ENCODE results near the gene RSPH6A.
A peak's percentile ranks its signal among the peaks of the same experiment; 100 is the strongest.

Gene RSPH6A

GRCh38 chr19:45779231-45780145 lies 35.6 kb downstream of the RSPH6A start:
- H3K27ac ChIP-seq (ENCODE audit: low read depth, low read length): no peak overlapping the region
- H2AFZ ChIP-seq (ENCODE audit: low read length, unreplicated experiment): no peak overlapping the region
- H3K4me1 ChIP-seq (ENCODE audit: control insufficient read depth, insufficient read depth, low read length, unreplicated experiment): peaks cover 30% of the 10 kb centered on the region
- H3K79me2 ChIP-seq (ENCODE audit: control insufficient read depth, insufficient read depth, low read length, unreplicated experiment): no peaks in the 10 kb centered on the region
- H3K36me3 ChIP-seq (ENCODE audit: insufficient read depth, low read length): 0 out of 2 replicates have a peak, but pooled peaks cover 11% of the 10 kb centered on the region
- no peak overlapping the region for H3K4me3 ChIP-seq (ENCODE audit: low read depth, low read length)
- no peaks in the 10 kb centered on the region for H3K27me3 ChIP-seq (ENCODE audit: insufficient read depth, low read length)

DNA sequence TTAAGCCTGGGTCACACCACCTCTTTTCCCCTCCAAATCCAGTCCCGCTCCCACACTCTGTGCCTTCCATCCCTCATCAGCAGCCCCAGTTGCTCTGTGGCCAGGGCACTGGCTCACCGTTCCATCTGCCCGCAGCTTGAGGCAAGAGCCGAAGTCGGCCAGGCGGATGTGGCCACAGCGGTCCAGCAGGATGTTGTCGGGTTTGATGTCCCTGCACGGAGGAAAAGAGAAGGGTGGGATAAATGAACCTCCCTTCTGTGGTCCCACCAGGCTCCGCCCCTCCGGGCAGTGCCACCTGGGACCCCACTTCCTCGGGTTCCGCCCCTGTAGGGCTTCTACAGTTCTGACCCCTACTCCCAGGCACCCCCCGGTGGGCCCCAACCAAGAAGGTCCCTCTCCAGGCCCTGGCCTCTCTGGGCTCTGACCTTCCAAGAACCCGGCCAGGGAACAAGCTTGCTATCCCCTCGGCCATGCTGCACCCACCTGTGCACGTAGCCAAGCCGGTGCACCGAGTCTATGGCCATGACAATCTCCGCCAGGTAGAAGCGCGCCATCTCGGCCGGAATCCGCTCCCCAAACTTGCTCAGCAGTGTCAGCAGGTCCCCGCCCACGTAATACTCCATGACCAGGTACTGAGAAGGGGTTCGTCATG lies 37.0 kb downstream of the RSPH6A start:
- H3K4me3 ChIP-seq (ENCODE audit: low read depth, low read length): no peak overlapping the region
- peaks cover 19% of the 10 kb centered on the region for H3K4me1 ChIP-seq (ENCODE audit: control insufficient read depth, insufficient read depth, low read length, unreplicated experiment)
- H3K27ac ChIP-seq (ENCODE audit: low read depth, low read length): no peak overlapping the region
- H3K79me2 ChIP-seq (ENCODE audit: control insufficient read depth, insufficient read depth, low read length, unreplicated experiment): no peaks in the 10 kb centered on the region
- H3K27me3 ChIP-seq (ENCODE audit: insufficient read depth, low read length): no peaks in the 10 kb centered on the region
- H3K36me3 ChIP-seq (ENCODE audit: insufficient read depth, low read length): 0 out of 2 replicates have a peak, but pooled peaks cover 11% of the 10 kb centered on the region
- no peak overlapping the region for H2AFZ ChIP-seq (ENCODE audit: low read length, unreplicated experiment)

- peaks cover 15% of the 10 kb centered on the region for H3K4me1 ChIP-seq (ENCODE audit: control insufficient read depth, insufficient read depth, low read length, unreplicated experiment)
- no peak overlapping the region for H3K4me3 ChIP-seq (ENCODE audit: low read depth, low read length)
- H3K27me3 ChIP-seq (ENCODE audit: insufficient read depth, low read length): no peaks in the 10 kb centered on the region
- 0 out of 2 replicates have a peak, but pooled peaks cover 11% of the 10 kb centered on the region for H3K36me3 ChIP-seq (ENCODE audit: insufficient read depth, low read length)
- H2AFZ ChIP-seq (ENCODE audit: low read length, unreplicated experiment): no peak overlapping the region
- no peak overlapping the region for H3K27ac ChIP-seq (ENCODE audit: low read depth, low read length)
- H3K79me2 ChIP-seq (ENCODE audit: control insufficient read depth, insufficient read depth, low read length, unreplicated experiment): no peaks in the 10 kb centered on the region
Measured at GRCh38 chr19:45777395-45777961, 37.6 kb downstream of the RSPH6A start.

- Histone ChIP-seq H3K36me3 (ENCODE audit: insufficient read depth, low read length) (0 out of 2 replicates have a peak, but pooled peaks cover 7% of the 10 kb centered on the region), H3K4me3 (ENCODE audit: low read depth, low read length) (no peak overlapping the region), H2AFZ (ENCODE audit: low read length, unreplicated experiment) (no peak overlapping the region), H3K27me3 (ENCODE audit: insufficient read depth, low read length) (no peaks in the 10 kb centered on the region), H3K79me2 (ENCODE audit: control insufficient read depth, insufficient read depth, low read length, unreplicated experiment) (no peaks in the 10 kb centered on the region), H3K27ac (ENCODE audit: low read depth, low read length) (no peak overlapping the region), H3K4me1 (ENCODE audit: control insufficient read depth, insufficient read depth, low read length, unreplicated experiment) (no peaks in the 10 kb centered on the region)
Measured at GRCh38 chr19:45774765-45775164, 40.3 kb downstream of the RSPH6A start.

DNA sequence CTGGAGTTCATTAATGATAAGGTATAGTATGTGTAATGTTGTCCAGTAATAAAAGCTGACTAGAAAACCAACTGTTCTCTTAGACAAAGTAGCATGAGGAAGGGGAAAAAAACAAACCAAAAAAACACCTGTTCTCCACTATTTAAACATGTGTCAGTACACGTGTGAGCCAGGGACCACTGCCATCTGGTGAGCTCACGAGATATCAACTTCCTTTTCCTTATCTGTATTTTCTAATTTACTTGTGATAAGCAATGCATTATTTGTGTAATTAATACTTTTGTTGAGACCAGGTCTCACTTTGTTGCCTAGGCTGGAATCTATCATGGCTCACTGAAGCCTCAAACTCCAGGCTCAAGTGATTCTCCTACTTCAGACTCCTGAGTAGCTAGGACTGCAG lies 41.7 kb downstream of the RSPH6A start:
- no peaks in the 10 kb centered on the region for H3K4me1 ChIP-seq (ENCODE audit: control insufficient read depth, insufficient read depth, low read length, unreplicated experiment)
- H3K27me3 ChIP-seq (ENCODE audit: insufficient read depth, low read length): no peaks in the 10 kb centered on the region
- H2AFZ ChIP-seq (ENCODE audit: low read length, unreplicated experiment): no peak overlapping the region
- no peak overlapping the region for H3K27ac ChIP-seq (ENCODE audit: low read depth, low read length)
- H3K4me3 ChIP-seq (ENCODE audit: low read depth, low read length): no peak overlapping the region
- 0 out of 2 replicates have a peak, but pooled peaks cover 2% of the 10 kb centered on the region for H3K36me3 ChIP-seq (ENCODE audit: insufficient read depth, low read length)
- H3K79me2 ChIP-seq (ENCODE audit: control insufficient read depth, insufficient read depth, low read length, unreplicated experiment): no peaks in the 10 kb centered on the region

GRCh38 chr19:45772912-45773311 lies 42.2 kb downstream of the RSPH6A start:
- H2AFZ ChIP-seq (ENCODE audit: low read length, unreplicated experiment): no peak overlapping the region
- no peaks in the 10 kb centered on the region for H3K27me3 ChIP-seq (ENCODE audit: insufficient read depth, low read length)
- no peak overlapping the region for H3K27ac ChIP-seq (ENCODE audit: low read depth, low read length)
- H3K79me2 ChIP-seq (ENCODE audit: control insufficient read depth, insufficient read depth, low read length, unreplicated experiment): no peaks in the 10 kb centered on the region
- H3K36me3 ChIP-seq (ENCODE audit: insufficient read depth, low read length): no peaks in the 10 kb centered on the region
- H3K4me1 ChIP-seq (ENCODE audit: control insufficient read depth, insufficient read depth, low read length, unreplicated experiment): no peaks in the 10 kb centered on the region
- H3K4me3 ChIP-seq (ENCODE audit: low read depth, low read length): no peak overlapping the region

- Histone ChIP-seq H3K36me3 (ENCODE audit: insufficient read depth, low read length) (no peaks in the 10 kb centered on the region), H3K4me3 (ENCODE audit: low read depth, low read length) (no peak overlapping the region)
Measured at GRCh38 chr19:45772130-45772840, 42.8 kb downstream of the RSPH6A start.

GRCh38 chr19:45771311-45771933 lies 43.7 kb downstream of the RSPH6A start:
- Histone ChIP-seq H2AFZ (ENCODE audit: low read length, unreplicated experiment) (no peak overlapping the region), H3K4me3 (ENCODE audit: low read depth, low read length) (no peak overlapping the region), H3K4me1 (ENCODE audit: control insufficient read depth, insufficient read depth, low read length, unreplicated experiment) (no peaks in the 10 kb centered on the region), H3K27ac (ENCODE audit: low read depth, low read length) (no peak overlapping the region), H3K36me3 (ENCODE audit: insufficient read depth, low read length) (no peaks in the 10 kb centered on the region), H3K79me2 (ENCODE audit: control insufficient read depth, insufficient read depth, low read length, unreplicated experiment) (peaks cover 4% of the 10 kb centered on the region), H3K27me3 (ENCODE audit: insufficient read depth, low read length) (no peaks in the 10 kb centered on the region)

More at GRCh38 chr19:45772130-45772840, 42.8 kb downstream of the RSPH6A start:
- no peak overlapping the region for H2AFZ ChIP-seq (ENCODE audit: low read length, unreplicated experiment)
- H3K27me3 ChIP-seq (ENCODE audit: insufficient read depth, low read length): no peaks in the 10 kb centered on the region
- no peaks in the 10 kb centered on the region for H3K4me1 ChIP-seq (ENCODE audit: control insufficient read depth, insufficient read depth, low read length, unreplicated experiment)
- H3K27ac ChIP-seq (ENCODE audit: low read depth, low read length): no peak overlapping the region
- H3K79me2 ChIP-seq (ENCODE audit: control insufficient read depth, insufficient read depth, low read length, unreplicated experiment): no peaks in the 10 kb centered on the region

DNA sequence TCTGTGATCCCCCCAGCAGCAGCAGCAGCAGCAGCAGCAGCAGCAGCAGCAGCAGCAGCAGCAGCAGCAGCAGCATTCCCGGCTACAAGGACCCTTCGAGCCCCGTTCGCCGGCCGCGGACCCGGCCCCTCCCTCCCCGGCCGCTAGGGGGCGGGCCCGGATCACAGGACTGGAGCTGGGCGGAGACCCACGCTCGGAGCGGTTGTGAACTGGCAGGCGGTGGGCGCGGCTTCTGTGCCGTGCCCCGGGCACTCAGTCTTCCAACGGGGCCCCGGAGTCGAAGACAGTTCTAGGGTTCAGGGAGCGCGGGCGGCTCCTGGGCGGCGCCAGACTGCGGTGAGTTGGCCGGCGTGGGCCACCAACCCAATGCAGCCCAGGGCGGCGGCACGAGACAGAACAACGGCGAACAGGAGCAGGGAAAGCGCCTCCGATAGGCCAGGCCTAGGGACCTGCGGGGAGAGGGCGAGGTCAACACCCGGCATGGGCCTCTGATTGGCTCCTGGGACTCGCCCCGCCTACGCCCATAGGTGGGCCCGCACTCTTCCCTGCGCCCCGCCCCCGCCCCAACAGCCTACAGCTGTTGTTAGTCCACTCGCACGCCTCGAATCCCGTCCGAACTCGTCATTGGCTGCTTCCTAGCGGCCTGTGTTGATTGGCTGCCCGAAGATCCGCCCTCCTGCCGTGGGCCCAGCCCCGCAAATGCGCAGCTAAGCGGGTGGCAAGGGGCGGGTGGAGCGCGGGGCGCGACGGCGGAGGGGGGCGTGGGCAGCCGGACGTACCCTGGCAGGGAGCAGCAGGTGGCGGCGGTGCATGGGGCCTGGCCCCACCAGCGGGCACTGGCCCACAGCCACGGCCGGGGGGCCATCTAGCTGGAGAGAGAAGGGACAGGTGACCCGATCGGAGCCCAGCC lies 44.7 kb downstream of the RSPH6A start:
- H3K36me3 ChIP-seq (ENCODE audit: insufficient read depth, low read length): no peaks in the 10 kb centered on the region
- no peaks in the 10 kb centered on the region for H3K4me1 ChIP-seq (ENCODE audit: control insufficient read depth, insufficient read depth, low read length, unreplicated experiment)
- H3K79me2 ChIP-seq (ENCODE audit: control insufficient read depth, insufficient read depth, low read length, unreplicated experiment): peaks cover 7% of the 10 kb centered on the region
- H2AFZ ChIP-seq (ENCODE audit: low read length, unreplicated experiment): no peak overlapping the region
- no peaks in the 10 kb centered on the region for H3K27me3 ChIP-seq (ENCODE audit: insufficient read depth, low read length)
- H3K27ac ChIP-seq (ENCODE audit: low read depth, low read length): peak overlapping the region; percentile 61
- peak overlapping the region; percentile 70 for H3K4me3 ChIP-seq (ENCODE audit: low read depth, low read length)

Measured in ACC112 (cell line).